H9 (cell line): ENCODE data around the gene ROBO1. TPM values are rescaled to one million over a fixed set of nuclear protein-coding genes. Genes with fewer than 3 reads are reported as not detected.

ENCODE experiments used
- DNase-seq: peaks from one replicate; pipeline ENCODE4 v3.0.0-alpha.2; 2017
- H2AFZ ChIP-seq: one replicate; pipeline ENCODE4 v1.6.1; 2013; ENCODE audit warnings: mild to moderate bottlenecking, low read length, control low read depth, moderate library complexity
- H2AK5ac ChIP-seq: 2 replicates; pipeline ENCODE4 v1.6.1; 2013; ENCODE audit warnings: low read length, control low read depth, mixed read lengths; ENCODE audit not compliant: insufficient read length
- H2BK120ac ChIP-seq: one replicate; pipeline ENCODE4 v1.6.1; 2013; ENCODE audit warnings: low read depth, mild to moderate bottlenecking, low read length, control low read depth, inconsistent platforms; ENCODE audit not compliant: poor library complexity, severe bottlenecking
- H2BK12ac ChIP-seq: 2 replicates; pipeline ENCODE4 v1.6.1; 2013; ENCODE audit warnings: low read length, control low read depth, mixed read lengths, low read depth; ENCODE audit not compliant: insufficient read length
- H2BK15ac ChIP-seq: 2 replicates; pipeline ENCODE4 v1.6.1; 2013; ENCODE audit warnings: low read depth, low read length, control low read depth
- H2BK20ac ChIP-seq: one replicate; pipeline ENCODE4 v1.6.1; 2013; ENCODE audit warnings: low read depth, mild to moderate bottlenecking, low read length, control low read depth, inconsistent platforms; ENCODE audit not compliant: poor library complexity, severe bottlenecking
- H2BK5ac ChIP-seq: 2 replicates; pipeline ENCODE4 v1.6.1; 2013; ENCODE audit warnings: low read length, control low read depth, mixed read lengths; ENCODE audit not compliant: insufficient read length
- H3K14ac ChIP-seq: 2 replicates; pipeline ENCODE4 v1.6.1; 2013; ENCODE audit warnings: low read length, control low read depth; ENCODE audit not compliant: insufficient read depth
- H3K18ac ChIP-seq: 2 replicates; pipeline ENCODE4 v1.6.1; 2013; ENCODE audit warnings: low read depth, mild to moderate bottlenecking, mixed read lengths, low read length, control low read depth; ENCODE audit not compliant: insufficient read length
- H3K23ac ChIP-seq: 2 replicates; pipeline ENCODE4 v1.6.1; 2013; ENCODE audit warnings: low read length, control low read depth, mixed read lengths, low read depth; ENCODE audit not compliant: insufficient read length
- H3K23me2 ChIP-seq: 2 replicates; pipeline ENCODE4 v1.6.1; 2013; ENCODE audit warnings: low read depth, mild to moderate bottlenecking, mixed read lengths, low read length, control low read depth; ENCODE audit not compliant: insufficient read length, poor library complexity, severe bottlenecking
- H3K27ac ChIP-seq: 2 replicates; pipeline ENCODE4 v1.5.1; 2013; ENCODE audit warnings: low read length, control low read depth, mixed read lengths, low read depth; ENCODE audit not compliant: insufficient read length
- H3K27me3 ChIP-seq: 2 replicates; pipeline ENCODE4 v1.6.1; 2013; ENCODE audit warnings: low read length, control low read depth, inconsistent platforms; ENCODE audit not compliant: insufficient read depth
- H3K4ac ChIP-seq: 2 replicates; pipeline ENCODE4 v1.6.1; 2013; ENCODE audit warnings: low read depth, mild to moderate bottlenecking, control low read depth, inconsistent platforms, low read length, moderate library complexity
- H3K4me1 ChIP-seq: 2 replicates; pipeline ENCODE4 v1.6.1; 2013; ENCODE audit warnings: low read length, control low read depth, inconsistent platforms; ENCODE audit not compliant: insufficient read depth
- H3K4me2 ChIP-seq: 2 replicates; pipeline ENCODE4 v1.6.1; 2013; ENCODE audit warnings: low read length, control low read depth, mixed read lengths; ENCODE audit not compliant: insufficient read length, insufficient read depth
- H3K56ac ChIP-seq: 2 replicates; pipeline ENCODE4 v1.6.1; 2013; ENCODE audit warnings: low read depth, mild to moderate bottlenecking, mixed read lengths, low read length, control low read depth; ENCODE audit not compliant: insufficient read length
- H3K79me1 ChIP-seq: 2 replicates; pipeline ENCODE4 v1.6.1; 2013; ENCODE audit warnings: low read depth, mild to moderate bottlenecking, moderate library complexity, low read length, control low read depth, inconsistent platforms; ENCODE audit not compliant: insufficient read depth, poor library complexity, severe bottlenecking
- H3K79me2 ChIP-seq: 2 replicates; pipeline ENCODE4 v1.6.1; 2013; ENCODE audit warnings: low read length, control low read depth, inconsistent platforms; ENCODE audit not compliant: insufficient read depth
- H3K9ac ChIP-seq: 2 replicates; pipeline ENCODE4 v1.6.1; 2013; ENCODE audit warnings: low read length, control low read depth, mixed read lengths; ENCODE audit not compliant: insufficient read length; ENCODE audit errors: extremely low read depth
- H3K9me3 ChIP-seq: one replicate; pipeline ENCODE4 v1.6.1; 2013; ENCODE audit warnings: low read depth, low read length, inconsistent platforms; ENCODE audit not compliant: control insufficient read depth
- H3T11ph ChIP-seq: one replicate; pipeline ENCODE4 v1.6.1; 2013; ENCODE audit warnings: mild to moderate bottlenecking, low read length, control low read depth, inconsistent platforms
- H4K20me1 ChIP-seq: one replicate; pipeline ENCODE4 v1.6.1; 2013; ENCODE audit not compliant: control insufficient read depth, insufficient read length, insufficient read depth
- H4K5ac ChIP-seq: 2 replicates; pipeline ENCODE4 v1.6.1; 2013; ENCODE audit warnings: low read depth, mild to moderate bottlenecking, mixed read lengths, low read length, control low read depth; ENCODE audit not compliant: insufficient read length
- H4K8ac ChIP-seq: replicated peaks from 2 replicates; pipeline ENCODE4 v1.6.1; 2013; ENCODE audit warnings: low read length, control low read depth, mixed read lengths, low read depth; ENCODE audit not compliant: insufficient read length
- H4K91ac ChIP-seq: 2 replicates; pipeline ENCODE4 v1.6.1; 2013; ENCODE audit warnings: low read depth, mild to moderate bottlenecking, moderate library complexity, mixed read lengths, low read length, control low read depth; ENCODE audit not compliant: insufficient read length
- H3K27ac Mint-ChIP-seq, 3 experiments: 2 replicates in 2 of 3; 3 replicates in 1 of 3; pipeline ENCODE4 v1.8.0; 2020 to 2021; ENCODE audit warnings: mixed read lengths in 3 of 3, mild to moderate bottlenecking in 1 of 3, moderate library complexity in 1 of 3
- H3K27me3 Mint-ChIP-seq: 2 replicates; pipeline ENCODE4 v1.8.0; 2021; ENCODE audit warnings: low read depth, mild to moderate bottlenecking, moderate library complexity, mixed read lengths
- H3K36me3 Mint-ChIP-seq, 3 experiments: 2 replicates in 2 of 3; 3 replicates in 1 of 3; pipeline ENCODE4 v1.8.0; 2020 to 2021; ENCODE audit warnings: low read depth in 3 of 3, mixed read lengths in 3 of 3; ENCODE audit not compliant: insufficient read depth in 1 of 3
- H3K4me1 Mint-ChIP-seq, 2 experiments: 2 replicates each; pipeline ENCODE4 v1.8.0; 2020; ENCODE audit warnings: mixed read lengths in 2 of 2
- H3K4me3 Mint-ChIP-seq, 2 experiments: 2 replicates in 1 of 2; 3 replicates in 1 of 2; pipeline ENCODE4 v1.8.0; 2020 to 2021; ENCODE audit warnings: mild to moderate bottlenecking in 2 of 2, mixed read lengths in 2 of 2, moderate library complexity in 1 of 2
- H3K9me3 Mint-ChIP-seq, 2 experiments: 2 replicates in 1 of 2; 3 replicates in 1 of 2; pipeline ENCODE4 v1.8.0; 2020; ENCODE audit warnings: mild to moderate bottlenecking in 2 of 2, mixed read lengths in 2 of 2, moderate library complexity in 1 of 2
- WGBS: extraction: QIAGEN DNeasy Blood & Tissue Kit; methylation state at CpG from one replicate; pipeline ENCODE4 v1.1.7; 2013; ENCODE audit warnings: missing lambda C conversion rate, low lambda C conversion rate, mixed read lengths; ENCODE audit not compliant: insufficient read length; ENCODE audit errors: extremely low coverage; 5-methylcytosine and 5-hydroxymethylcytosine counted together
- total RNA-seq: library from RNA; stranded (reverse); gene quantifications from 2 replicates; pipeline ENCODE4 v1.2.1, GENCODE V29; 2021
- TF ChIP-seq, protein P1 (sequence below): fragments of 200-600 bp; sonication (generic); conservative IDR thresholded peaks from 3 replicates; pipeline ENCODE4 v1.8.0; 2021; ENCODE audit warnings: antibody characterized with exemption, mild to moderate bottlenecking

Gene ROBO1
- total RNA-seq, 1 experiment from 2014 or later: 62.7 TPM

DNA sequence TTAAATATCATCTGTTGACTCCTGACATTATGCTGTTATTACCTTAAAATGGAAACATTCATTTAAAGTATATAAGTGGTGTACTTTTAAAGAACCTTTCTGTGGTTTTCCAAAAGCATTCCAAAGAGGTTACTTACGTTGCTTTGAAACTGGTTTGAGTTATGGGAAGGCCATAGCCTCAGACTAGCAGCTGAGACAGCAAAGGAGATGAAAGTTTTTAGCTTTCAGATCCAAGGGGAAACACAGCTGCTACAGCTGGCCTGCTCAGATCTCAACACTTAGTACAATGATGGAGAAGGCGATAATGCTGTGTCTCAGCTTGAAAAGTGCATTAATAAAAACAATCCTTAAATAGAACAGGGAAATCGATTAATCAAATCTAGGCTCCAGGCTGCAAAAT, 921.1 kb downstream of the ROBO1 start:
- H4K5ac ChIP-seq: no peak overlapping the region
- TF ChIP-seq, protein P1, sequence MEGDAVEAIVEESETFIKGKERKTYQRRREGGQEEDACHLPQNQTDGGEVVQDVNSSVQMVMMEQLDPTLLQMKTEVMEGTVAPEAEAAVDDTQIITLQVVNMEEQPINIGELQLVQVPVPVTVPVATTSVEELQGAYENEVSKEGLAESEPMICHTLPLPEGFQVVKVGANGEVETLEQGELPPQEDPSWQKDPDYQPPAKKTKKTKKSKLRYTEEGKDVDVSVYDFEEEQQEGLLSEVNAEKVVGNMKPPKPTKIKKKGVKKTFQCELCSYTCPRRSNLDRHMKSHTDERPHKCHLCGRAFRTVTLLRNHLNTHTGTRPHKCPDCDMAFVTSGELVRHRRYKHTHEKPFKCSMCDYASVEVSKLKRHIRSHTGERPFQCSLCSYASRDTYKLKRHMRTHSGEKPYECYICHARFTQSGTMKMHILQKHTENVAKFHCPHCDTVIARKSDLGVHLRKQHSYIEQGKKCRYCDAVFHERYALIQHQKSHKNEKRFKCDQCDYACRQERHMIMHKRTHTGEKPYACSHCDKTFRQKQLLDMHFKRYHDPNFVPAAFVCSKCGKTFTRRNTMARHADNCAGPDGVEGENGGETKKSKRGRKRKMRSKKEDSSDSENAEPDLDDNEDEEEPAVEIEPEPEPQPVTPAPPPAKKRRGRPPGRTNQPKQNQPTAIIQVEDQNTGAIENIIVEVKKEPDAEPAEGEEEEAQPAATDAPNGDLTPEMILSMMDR: no peak

More for the DNA sequence above, 921.1 kb downstream of the ROBO1 start:
- Mint-ChIP-seq H3K27ac (peak overlapping the region in 1 of 3 experiments; percentile 7; a peak in 1 of 7 replicates), H3K36me3 (no peaks in the 10 kb centered on the region), H3K27me3 (no peaks in the 10 kb centered on the region), H3K4me1 (peaks cover 4 to 7% of the 10 kb centered on the region in 2 experiments; a peak in 3 of 4 replicates), H3K4me3 (no peak overlapping the region), H3K9me3 (no peaks in the 10 kb centered on the region)
- Histone ChIP-seq H2BK120ac (no peak overlapping the region), H4K91ac (no peak overlapping the region), H3K9ac (no peak overlapping the region), H3K18ac (no peak overlapping the region), H3K79me1 (no peaks in the 10 kb centered on the region), H3K27ac (no peak overlapping the region), H3K9me3 (no peaks in the 10 kb centered on the region), H2AK5ac (no peak overlapping the region), H3K56ac (no peak overlapping the region), H2BK15ac (no peak overlapping the region), H4K20me1 (no peaks in the 10 kb centered on the region), H3K23ac (no peak overlapping the region), H3K4ac (no peak overlapping the region), H3K27me3 (no peaks in the 10 kb centered on the region), H3K4me1 (no peaks in the 10 kb centered on the region), H3K4me2 (no peak overlapping the region), H2BK12ac (no peak overlapping the region), H3K23me2 (no peaks in the 10 kb centered on the region), H4K8ac (no peak overlapping the region), H2BK20ac (no peak overlapping the region), H2AFZ (no peak overlapping the region), H3K79me2 (no peaks in the 10 kb centered on the region), H3K14ac (no peak overlapping the region), H2BK5ac (no peak overlapping the region), H3T11ph (no peak overlapping the region)
- DNase-seq: no peak
- WGBS: no CpG with 5 or more reads among the region's 3 CpGs
